GM21528 (cell line): ENCODE data around the gene FUT8.

ENCODE experiments used
- ATAC-seq: cut with Tn5 transposase; IDR thresholded peaks from one replicate; pipeline ENCODE4 v1.9.1; 2021; ENCODE audit warnings: mild to moderate bottlenecking, moderate library complexity; ENCODE audit not compliant: unreplicated experiment, low FRiP score

FUT8 gene

GRCh38 chr14:65412032-65412846, at the start of gene FUT8:
Gene FUT8 (plus strand): TSS chr14:65412730. CDS start chr14:65561564, 148,834 bp downstream.
- peak; percentile 81 for ATAC-seq

GRCh38 chr14:65366802-65367565, 45.5 kb upstream of the FUT8 start:
- ATAC-seq = no peak

GRCh38 chr14:65369560-65369959, 43.0 kb upstream of the FUT8 start:
- ATAC-seq = no peak

GRCh38 chr14:65370801-65371248, 41.7 kb upstream of the FUT8 start:
- ATAC-seq = no peak

- no peak for ATAC-seq
Observed at GRCh38 chr14:65371784-65372183, 40.7 kb upstream of the FUT8 start.

- no peak for ATAC-seq
Observed at GRCh38 chr14:65373016-65373670, 39.4 kb upstream of the FUT8 start.

GRCh38 chr14:65373671-65374039, 38.9 kb upstream of the FUT8 start:
- ATAC-seq = no peak

- ATAC-seq = no peak
Observed at GRCh38 chr14:65377576-65377975, 35.0 kb upstream of the FUT8 start.

GRCh38 chr14:65382586-65382985, 29.9 kb upstream of the FUT8 start:
- ATAC-seq = no peak

GRCh38 chr14:65387171-65387570, 25.4 kb upstream of the FUT8 start:
- no peak for ATAC-seq

GRCh38 chr14:65387628-65388027, 24.9 kb upstream of the FUT8 start:
- no peak for ATAC-seq

GRCh38 chr14:65392296-65392695, 20.2 kb upstream of the FUT8 start:
- no peak for ATAC-seq

- ATAC-seq = no peak
Observed at GRCh38 chr14:65396082-65396910, 16.2 kb upstream of the FUT8 start.

GRCh38 chr14:65403231-65403630, 9.3 kb upstream of the FUT8 start:
- no peak for ATAC-seq

GRCh38 chr14:65408113-65408512, 4.4 kb upstream of the FUT8 start:
- no peak for ATAC-seq

GRCh38 chr14:65410640-65411039, 1.9 kb upstream of the FUT8 start:
- ATAC-seq = no peak

- ATAC-seq = peak; percentile 54
Observed at GRCh38 chr14:65411656-65412031, 886 bp upstream of the FUT8 start.

- peak; percentile 40 for ATAC-seq
Observed at GRCh38 chr14:65412856-65413738, 567 bp downstream of the FUT8 start.

GRCh38 chr14:65413739-65414045, 1.2 kb downstream of the FUT8 start:
- no peak for ATAC-seq
